H9 (cell line): ENCODE measurements around the gene TNIK. TPM values are rescaled to one million over a fixed set of nuclear protein-coding genes. Genes with fewer than 3 reads are reported as not detected.

Experiments used
- DNase-seq: peaks from one replicate; pipeline ENCODE4 v3.0.0-alpha.2; 2017
- H2AFZ ChIP-seq: one replicate; pipeline ENCODE4 v1.6.1; 2013; ENCODE audit warnings: mild to moderate bottlenecking, low read length, control low read depth, moderate library complexity
- H2AK5ac ChIP-seq: 2 replicates; pipeline ENCODE4 v1.6.1; 2013; ENCODE audit warnings: low read length, control low read depth, mixed read lengths; ENCODE audit not compliant: insufficient read length
- H2BK120ac ChIP-seq: one replicate; pipeline ENCODE4 v1.6.1; 2013; ENCODE audit warnings: low read depth, mild to moderate bottlenecking, low read length, control low read depth, inconsistent platforms; ENCODE audit not compliant: poor library complexity, severe bottlenecking
- H2BK12ac ChIP-seq: 2 replicates; pipeline ENCODE4 v1.6.1; 2013; ENCODE audit warnings: low read length, control low read depth, mixed read lengths, low read depth; ENCODE audit not compliant: insufficient read length
- H2BK15ac ChIP-seq: 2 replicates; pipeline ENCODE4 v1.6.1; 2013; ENCODE audit warnings: low read depth, low read length, control low read depth
- H2BK20ac ChIP-seq: one replicate; pipeline ENCODE4 v1.6.1; 2013; ENCODE audit warnings: low read depth, mild to moderate bottlenecking, low read length, control low read depth, inconsistent platforms; ENCODE audit not compliant: poor library complexity, severe bottlenecking
- H2BK5ac ChIP-seq: 2 replicates; pipeline ENCODE4 v1.6.1; 2013; ENCODE audit warnings: low read length, control low read depth, mixed read lengths; ENCODE audit not compliant: insufficient read length
- H3K14ac ChIP-seq: 2 replicates; pipeline ENCODE4 v1.6.1; 2013; ENCODE audit warnings: low read length, control low read depth; ENCODE audit not compliant: insufficient read depth
- H3K18ac ChIP-seq: 2 replicates; pipeline ENCODE4 v1.6.1; 2013; ENCODE audit warnings: low read depth, mild to moderate bottlenecking, mixed read lengths, low read length, control low read depth; ENCODE audit not compliant: insufficient read length
- H3K23ac ChIP-seq: 2 replicates; pipeline ENCODE4 v1.6.1; 2013; ENCODE audit warnings: low read length, control low read depth, mixed read lengths, low read depth; ENCODE audit not compliant: insufficient read length
- H3K23me2 ChIP-seq: 2 replicates; pipeline ENCODE4 v1.6.1; 2013; ENCODE audit warnings: low read depth, mild to moderate bottlenecking, mixed read lengths, low read length, control low read depth; ENCODE audit not compliant: insufficient read length, poor library complexity, severe bottlenecking
- H3K27ac ChIP-seq: 2 replicates; pipeline ENCODE4 v1.5.1; 2013; ENCODE audit warnings: low read length, control low read depth, mixed read lengths, low read depth; ENCODE audit not compliant: insufficient read length
- H3K27me3 ChIP-seq: 2 replicates; pipeline ENCODE4 v1.6.1; 2013; ENCODE audit warnings: low read length, control low read depth, inconsistent platforms; ENCODE audit not compliant: insufficient read depth
- H3K4ac ChIP-seq: 2 replicates; pipeline ENCODE4 v1.6.1; 2013; ENCODE audit warnings: low read depth, mild to moderate bottlenecking, control low read depth, inconsistent platforms, low read length, moderate library complexity
- H3K4me1 ChIP-seq: 2 replicates; pipeline ENCODE4 v1.6.1; 2013; ENCODE audit warnings: low read length, control low read depth, inconsistent platforms; ENCODE audit not compliant: insufficient read depth
- H3K4me2 ChIP-seq: 2 replicates; pipeline ENCODE4 v1.6.1; 2013; ENCODE audit warnings: low read length, control low read depth, mixed read lengths; ENCODE audit not compliant: insufficient read length, insufficient read depth
- H3K56ac ChIP-seq: 2 replicates; pipeline ENCODE4 v1.6.1; 2013; ENCODE audit warnings: low read depth, mild to moderate bottlenecking, mixed read lengths, low read length, control low read depth; ENCODE audit not compliant: insufficient read length
- H3K79me1 ChIP-seq: 2 replicates; pipeline ENCODE4 v1.6.1; 2013; ENCODE audit warnings: low read depth, mild to moderate bottlenecking, moderate library complexity, low read length, control low read depth, inconsistent platforms; ENCODE audit not compliant: insufficient read depth, poor library complexity, severe bottlenecking
- H3K79me2 ChIP-seq: 2 replicates; pipeline ENCODE4 v1.6.1; 2013; ENCODE audit warnings: low read length, control low read depth, inconsistent platforms; ENCODE audit not compliant: insufficient read depth
- H3K9ac ChIP-seq: 2 replicates; pipeline ENCODE4 v1.6.1; 2013; ENCODE audit warnings: low read length, control low read depth, mixed read lengths; ENCODE audit not compliant: insufficient read length; ENCODE audit errors: extremely low read depth
- H3K9me3 ChIP-seq: one replicate; pipeline ENCODE4 v1.6.1; 2013; ENCODE audit warnings: low read depth, low read length, inconsistent platforms; ENCODE audit not compliant: control insufficient read depth
- H3T11ph ChIP-seq: one replicate; pipeline ENCODE4 v1.6.1; 2013; ENCODE audit warnings: mild to moderate bottlenecking, low read length, control low read depth, inconsistent platforms
- H4K20me1 ChIP-seq: one replicate; pipeline ENCODE4 v1.6.1; 2013; ENCODE audit not compliant: control insufficient read depth, insufficient read length, insufficient read depth
- H4K5ac ChIP-seq: 2 replicates; pipeline ENCODE4 v1.6.1; 2013; ENCODE audit warnings: low read depth, mild to moderate bottlenecking, mixed read lengths, low read length, control low read depth; ENCODE audit not compliant: insufficient read length
- H4K8ac ChIP-seq: replicated peaks from 2 replicates; pipeline ENCODE4 v1.6.1; 2013; ENCODE audit warnings: low read length, control low read depth, mixed read lengths, low read depth; ENCODE audit not compliant: insufficient read length
- H4K91ac ChIP-seq: 2 replicates; pipeline ENCODE4 v1.6.1; 2013; ENCODE audit warnings: low read depth, mild to moderate bottlenecking, moderate library complexity, mixed read lengths, low read length, control low read depth; ENCODE audit not compliant: insufficient read length
- H3K27ac Mint-ChIP-seq, 3 experiments: 2 replicates in 2 of 3; 3 replicates in 1 of 3; pipeline ENCODE4 v1.8.0; 2020 to 2021; ENCODE audit warnings: mixed read lengths in 3 of 3, mild to moderate bottlenecking in 1 of 3, moderate library complexity in 1 of 3
- H3K27me3 Mint-ChIP-seq: 2 replicates; pipeline ENCODE4 v1.8.0; 2021; ENCODE audit warnings: low read depth, mild to moderate bottlenecking, moderate library complexity, mixed read lengths
- H3K36me3 Mint-ChIP-seq, 3 experiments: 2 replicates in 2 of 3; 3 replicates in 1 of 3; pipeline ENCODE4 v1.8.0; 2020 to 2021; ENCODE audit warnings: low read depth in 3 of 3, mixed read lengths in 3 of 3; ENCODE audit not compliant: insufficient read depth in 1 of 3
- H3K4me1 Mint-ChIP-seq, 2 experiments: 2 replicates each; pipeline ENCODE4 v1.8.0; 2020; ENCODE audit warnings: mixed read lengths in 2 of 2
- H3K4me3 Mint-ChIP-seq, 2 experiments: 2 replicates in 1 of 2; 3 replicates in 1 of 2; pipeline ENCODE4 v1.8.0; 2020 to 2021; ENCODE audit warnings: mild to moderate bottlenecking in 2 of 2, mixed read lengths in 2 of 2, moderate library complexity in 1 of 2
- H3K9me3 Mint-ChIP-seq, 2 experiments: 2 replicates in 1 of 2; 3 replicates in 1 of 2; pipeline ENCODE4 v1.8.0; 2020; ENCODE audit warnings: mild to moderate bottlenecking in 2 of 2, mixed read lengths in 2 of 2, moderate library complexity in 1 of 2
- CTCF ChIP-seq: fragments of 200-600 bp; sonication (generic); conservative IDR thresholded peaks from 3 replicates; pipeline ENCODE4 v1.8.0; 2021; ENCODE audit warnings: antibody characterized with exemption, mild to moderate bottlenecking
- WGBS: extraction: QIAGEN DNeasy Blood & Tissue Kit; methylation state at CpG from one replicate; pipeline ENCODE4 v1.1.7; 2013; ENCODE audit warnings: missing lambda C conversion rate, low lambda C conversion rate, mixed read lengths; ENCODE audit not compliant: insufficient read length; ENCODE audit errors: extremely low coverage; 5-methylcytosine and 5-hydroxymethylcytosine counted together
- total RNA-seq: library from RNA; stranded (reverse); gene quantifications from 2 replicates; pipeline ENCODE4 v1.2.1, GENCODE V29; 2021

The TNIK gene
- total RNA-seq, 1 experiment from 2014 or later = 15.9 TPM

GRCh38 chr3:171314341-171314740 lies 145.9 kb downstream of the TNIK start:
- no peaks in the 10 kb centered on the region for H3K23me2 ChIP-seq
- no peak overlapping the region for H2BK12ac ChIP-seq
- no peak overlapping the region for H2AFZ ChIP-seq
- H3K36me3 Mint-ChIP-seq = no peaks in the 10 kb centered on the region
- no peak overlapping the region for H3K4ac ChIP-seq
- no peaks in the 10 kb centered on the region for H3K79me1 ChIP-seq
- H3K27ac Mint-ChIP-seq = no peak overlapping the region; a peak in 1 of 7 replicates
- H3K14ac ChIP-seq = no peak overlapping the region
- H3T11ph ChIP-seq = no peak overlapping the region
- no peaks in the 10 kb centered on the region; the same call in 1 of the 2 replicates for H3K79me2 ChIP-seq
- no peak overlapping the region for H3K56ac ChIP-seq
- no peaks in the 10 kb centered on the region for H3K27me3 ChIP-seq
- H3K27me3 Mint-ChIP-seq = no peaks in the 10 kb centered on the region
- DNase-seq = no peak
- H2AK5ac ChIP-seq = no peak overlapping the region
- H2BK15ac ChIP-seq = no peak overlapping the region
- H2BK120ac ChIP-seq = no peak overlapping the region
- H4K20me1 ChIP-seq = no peaks in the 10 kb centered on the region
- no peak overlapping the region for H4K5ac ChIP-seq
- H4K8ac ChIP-seq = no peak overlapping the region
- no peaks in the 10 kb centered on the region for H3K9me3 ChIP-seq
- no peaks in the 10 kb centered on the region for H3K9me3 Mint-ChIP-seq
- H2BK20ac ChIP-seq = no peak overlapping the region
- no peak overlapping the region for H2BK5ac ChIP-seq
- peaks cover 2% of the 10 kb centered on the region; the same call in 1 of the 2 replicates for H3K4me1 ChIP-seq
- TF ChIP-seq CTCF = no peak
- no peak overlapping the region for H3K23ac ChIP-seq
- H3K18ac ChIP-seq = no peak overlapping the region
- no peak overlapping the region for H3K27ac ChIP-seq
- H4K91ac ChIP-seq = no peak overlapping the region
- peaks cover 24 to 31% of the 10 kb centered on the region in 2 experiments for H3K4me1 Mint-ChIP-seq
- no peak overlapping the region for H3K4me2 ChIP-seq
- no peak overlapping the region for H3K9ac ChIP-seq
- WGBS = no CpG with 5 or more reads among the region's 3 CpGs
- no peak overlapping the region for H3K4me3 Mint-ChIP-seq
